ENCODE data around the gene NDEL1. TPM values are rescaled to one million over a fixed set of nuclear protein-coding genes. Genes with fewer than 3 reads are reported as not detected.

The NDEL1 gene
- total and polyA plus RNA-seq, 2 donors (not counting 3 experiments of a cell fraction or from before 2014, with no cell fraction given), result 60.0 to 87.4 TPM

- H3K9me3 ChIP-seq (replicated peaks; ENCODE audit: control insufficient read depth, insufficient read depth, low read length), result no peaks in the 10 kb centered on the region
- CTCF ChIA-PET, result interaction anchor here (0.7 to 1.8 kb wide), 3 partner anchors 30 to 340 kb away, joined by 3 to 6 read pairs (median 4); partner anchors contain the start of gene NDEL1
- no peak for TF ChIP-seq POLR2AphosphoS5 (IDR thresholded peaks at IDR 0.05; ENCODE audit: insufficient read depth, low read depth, low read length)
- no peak for TF ChIP-seq MYC (IDR thresholded peaks at IDR 0.05; ENCODE audit: low read depth, low read length)
- TF ChIP-seq FOS (IDR thresholded peaks at IDR 0.05; ENCODE audit: borderline replicate concordance, insufficient read depth, low read length), result no peak
- no peak for TF ChIP-seq POLR2A (IDR thresholded peaks at IDR 0.05; ENCODE audit: low read depth, low read length)
- TF ChIP-seq GATA2 (IDR thresholded peaks at IDR 0.05; ENCODE audit: insufficient read depth, insufficient read length, low read depth, low read length), result no peak
- no peak for TF ChIP-seq EZH2 (IDR thresholded peaks at IDR 0.05; ENCODE audit: borderline replicate concordance, low read depth, low read length, severe bottlenecking)
- no peaks in the 10 kb centered on the region for H3K4me1 ChIP-seq (ENCODE audit: control insufficient read depth, extremely low read depth, insufficient read depth, low read length)
- H4K20me1 ChIP-seq (replicated peaks; ENCODE audit: control insufficient read depth, extremely low read depth, insufficient read depth, low read length), result no peaks in the 10 kb centered on the region
- H3K27ac ChIP-seq (ENCODE audit: insufficient read depth, low read depth, low read length), result no peak overlapping the region
- no peaks in the 10 kb centered on the region for H3K9me1 ChIP-seq (replicated peaks; ENCODE audit: control insufficient read depth, extremely low read depth, insufficient read depth, low read length)
- dilution Hi-C loops (cut with MboI; ENCODE audit: extremely low pct_ligation_motif_present, low sequenced_read_pairs), result no loop called here
- H2AFZ ChIP-seq (ENCODE audit: low read depth, low read length), result no peak overlapping the region
- peaks cover 0 to 3% of the 10 kb centered on the region in 2 experiments for H3K27me3 ChIP-seq (ENCODE audit: control insufficient read depth in 2 of 2, insufficient read depth in 2 of 2, low read length in 2 of 2)
- no peak for DNase-seq (ENCODE audit: low read depth, low spot score)
- no peak for FAIRE-seq
- no peaks in the 10 kb centered on the region for H3K79me2 ChIP-seq (ENCODE audit: control insufficient read depth, insufficient read depth, low read length)
- H3K4me3 ChIP-seq (replicated peaks in 1 of 3; ENCODE audit: insufficient read depth in 1 of 3, low read depth in 1 of 3, low read length in 3 of 3), result no peak overlapping the region
- no TSS peak for BruUV-seq (replicated peaks)
- H3K9ac ChIP-seq (replicated peaks; ENCODE audit: extremely low read depth, insufficient read depth, low read length), result no peak overlapping the region
- no peaks in the 10 kb centered on the region for H3K36me3 ChIP-seq (ENCODE audit: control insufficient read depth in 2 of 2, extremely low read depth in 1 of 2, insufficient read depth in 2 of 2, low read length in 2 of 2)
- H3K4me2 ChIP-seq (ENCODE audit: insufficient read depth, low read length), result no peak overlapping the region
- POLR2A ChIA-PET, result no interaction called here
- intact Hi-C loops (cut with micrococcal nuclease), result no loop called here
These were observed 30.1 kb upstream of the NDEL1 start for GRCh38 chr17:8405499-8406016.

- H3K9ac ChIP-seq (replicated peaks; ENCODE audit: extremely low read depth, insufficient read depth, low read length), result no peak overlapping the region
- DNase-seq (ENCODE audit: low read depth, low spot score) (no peak), FAIRE-seq (no peak)
- intact Hi-C loops (cut with micrococcal nuclease) (no loop called here), dilution Hi-C loops (cut with MboI; ENCODE audit: extremely low pct_ligation_motif_present, low sequenced_read_pairs) (no loop called here)
- H3K4me3 ChIP-seq (replicated peaks in 1 of 3; ENCODE audit: insufficient read depth in 1 of 3, low read depth in 1 of 3, low read length in 3 of 3), result no peak overlapping the region
- no peak overlapping the region for H2AFZ ChIP-seq (ENCODE audit: low read depth, low read length)
- H3K36me3 ChIP-seq (ENCODE audit: control insufficient read depth in 2 of 2, extremely low read depth in 1 of 2, insufficient read depth in 2 of 2, low read length in 2 of 2), result no peaks in the 10 kb centered on the region
- no peaks in the 10 kb centered on the region for H4K20me1 ChIP-seq (replicated peaks; ENCODE audit: control insufficient read depth, extremely low read depth, insufficient read depth, low read length)
- ChIA-PET CTCF (interaction anchor here (0.7 to 1.8 kb wide), 4 partner anchors 23 to 380 kb away, joined by 3 to 6 read pairs (median 5); partner anchors contain the start of gene NDEL1), POLR2A (no interaction called here)
- TF ChIP-seq FOS (IDR thresholded peaks at IDR 0.05; ENCODE audit: borderline replicate concordance, insufficient read depth, low read length), result no peak
- no peak for TF ChIP-seq POLR2AphosphoS5 (IDR thresholded peaks at IDR 0.05; ENCODE audit: insufficient read depth, low read depth, low read length)
- no peak for TF ChIP-seq EZH2 (IDR thresholded peaks at IDR 0.05; ENCODE audit: borderline replicate concordance, low read depth, low read length, severe bottlenecking)
- no peak for TF ChIP-seq POLR2A (IDR thresholded peaks at IDR 0.05; ENCODE audit: low read depth, low read length)
- no peak for TF ChIP-seq MYC (IDR thresholded peaks at IDR 0.05; ENCODE audit: low read depth, low read length)
- TF ChIP-seq JUN (IDR thresholded peaks at IDR 0.05; ENCODE audit: borderline replicate concordance, insufficient read depth, insufficient read length, low read depth), result no peak
- TF ChIP-seq CTCF (IDR thresholded peaks at IDR 0.05; ENCODE audit: extremely low read depth in 1 of 2, insufficient read depth in 1 of 2, low read depth in 1 of 2, low read length in 2 of 2), result no peak
- no peaks in the 10 kb centered on the region for H3K9me3 ChIP-seq (replicated peaks; ENCODE audit: control insufficient read depth, insufficient read depth, low read length)
- H3K9me1 ChIP-seq (replicated peaks; ENCODE audit: control insufficient read depth, extremely low read depth, insufficient read depth, low read length), result no peaks in the 10 kb centered on the region
- H3K27me3 ChIP-seq (ENCODE audit: control insufficient read depth in 2 of 2, insufficient read depth in 2 of 2, low read length in 2 of 2), result no peaks in the 10 kb centered on the region
- H3K27ac ChIP-seq (ENCODE audit: insufficient read depth, low read depth, low read length), result no peak overlapping the region
- H3K4me1 ChIP-seq (ENCODE audit: control insufficient read depth, extremely low read depth, insufficient read depth, low read length), result no peaks in the 10 kb centered on the region
- H3K4me2 ChIP-seq (ENCODE audit: insufficient read depth, low read length), result no peak overlapping the region
- no peaks in the 10 kb centered on the region for H3K79me2 ChIP-seq (ENCODE audit: control insufficient read depth, insufficient read depth, low read length)
- no TSS peak for BruUV-seq (replicated peaks)
These were observed 29.5 kb upstream of the NDEL1 start for GRCh38 chr17:8406174-8406573.
